Heart right ventricle (tissue), 16 donors: ENCODE measurements around the gene WBP2NL. TPM values are rescaled to one million over a fixed set of nuclear protein-coding genes. Genes with fewer than 3 reads are reported as not detected.

Experiments
- ATAC-seq, 8 donors: fragments of 200-7000 bp; cut with Tn5 transposase; one replicate each; pipeline ENCODE4 v1.9.1; 2020; ENCODE audit warnings: mild to moderate bottlenecking in 8 of 8, moderate library complexity in 8 of 8, moderate number of reproducible peaks in 1 of 8
- DNase-seq, 2 donors: peaks; one replicate each; pipeline ENCODE4 v3.0.0-alpha.2; 2020
- H3K27ac ChIP-seq, 10 donors: fragments of 200-600 bp; sonication (generic) in 2 of 10; one replicate each; pipeline versions ENCODE4 v1.5.0 to v1.8.0; 2020 to 2022; ENCODE audit warnings: mild to moderate bottlenecking in 3 of 10
- H3K27me3 ChIP-seq, 7 donors: fragments of 200-600 bp; one replicate each; pipeline ENCODE4 v1.8.0; 2021 to 2022; ENCODE audit warnings: mild to moderate bottlenecking in 2 of 7
- H3K36me3 ChIP-seq, 9 donors: fragments of 200-600 bp; sonication (generic) in 1 of 9; one replicate each; pipeline versions ENCODE4 v1.5.0 to v1.8.0; 2020 to 2022; ENCODE audit warnings: mild to moderate bottlenecking in 2 of 9
- H3K4me1 ChIP-seq, 9 donors: fragments of 200-600 bp; sonication (generic) in 1 of 9; one replicate each; pipeline versions ENCODE4 v1.5.0 to v1.8.0; 2020 to 2022; ENCODE audit warnings: mild to moderate bottlenecking in 4 of 9
- H3K4me3 ChIP-seq, 10 donors: fragments of 200-600 bp; sonication (generic) in 2 of 10; one replicate each; pipeline versions ENCODE4 v1.5.0 to v1.8.0; 2020 to 2022; ENCODE audit warnings: mild to moderate bottlenecking in 7 of 10, moderate library complexity in 2 of 10
- H3K9me3 ChIP-seq, 11 donors: fragments of 200-600 bp in 10 of 11; sonication (generic) in 2 of 11; one replicate each; pipeline versions ENCODE4 v1.5.0 to v1.8.0; 2013 to 2022; ENCODE audit warnings: mild to moderate bottlenecking in 2 of 11, control low read depth in 1 of 11, moderate library complexity in 1 of 11
- WGBS, 2 donors: extraction: QIAGEN DNeasy Blood & Tissue Kit; methylation state at CpG; one replicate each; pipeline ENCODE4 v1.1.7; 2013; ENCODE audit warnings: inconsistent platforms in 1 of 2; 5-methylcytosine and 5-hydroxymethylcytosine counted together
- intact Hi-C, 10 donors: fragments of 100-400 bp; cut with DNase I; formaldehyde crosslinking; loops; one replicate each; pipeline versions ENCODE4 v1.11.1 to v1.14.2; 2022
- polyA plus RNA-seq, 2 donors: library from polyadenylated mRNA; stranded (reverse); fragments of 200-250 nt; gene quantifications; one replicate each; pipeline ENCODE4 v1.2.3, GENCODE V29; 2013
- total RNA-seq, 10 donors: library from RNA; stranded (reverse); fragmentation: NEBNext Ultra II Directional in 3 of 10; extraction: Animal tissue kit (Norgen Biotek cat#: 25700) in 3 of 10; gene quantifications; one replicate each; pipeline versions ENCODE4 v1.2.1 to v1.2.4, GENCODE V29; 2021 to 2023
- TF ChIP-seq, protein P1 (sequence below), 9 donors: fragments of 200-600 bp; sonication (generic) in 2 of 9; IDR thresholded peaks; one replicate each; pipeline versions ENCODE4 v1.5.0 to v1.8.0; 2021 to 2022; ENCODE audit warnings: antibody characterized with exemption in 9 of 9, mild to moderate bottlenecking in 5 of 9, moderate library complexity in 1 of 9
- donor health status: Arrhythmogenic right ventricular cardiomyopathy.
- donor health status: ischemic (EF 13 %, LVEDD 7.1; RV severe dilation, severe dysfunction).
- donor health status: healthy with polysubstance abuse.
- donor health status: DM: no; HTN: yes; CAD: no.
- donor health status: DM: no; HTN: no; CAD: no.
- donor health status: ischemic (EF 25% LVEDD 6.9; RV normal size, moderate dysfunction).
- donor health status: ischemic (EF 25% LVEDD 5.7; RV mildly dilated, moderate dysfunction).
- donor health status: healthy.
- donor health status: DM: yes; HTN: yes; CAD: no.
- donor health status: Ischemic cardiomyopathy.
- donor health status: ischemic (EF 35%, LVEDD 5.7; RV mildly dilated, moderate dysfunction).
- donor health status: nonischemic (EF 11% LVEDD 7.7; RV severe dilation, severe dysfunction).
- donor health status: DM: yes; HTN: yes; CAD: no.
- donor health status: PGD.
- donor health status: ischemic (EF 29% LVEDD 5.4; RV normal size, mild dysfunction).
- donor health status: nonischemic (EF 23%, LVEDD 6.1; RV moderate dilation, normal function).

WBP2NL gene
- total and polyA plus RNA-seq, 12 donors = 0.09 to 0.81 (median 0.21) TPM; not detected in 5

- Histone ChIP-seq H3K4me3 (no peak overlapping the region), H3K27me3 (peaks cover 0 to 22% (median 0%) of the 10 kb centered on the region in 7 donors), H3K36me3 (no peaks in the 10 kb centered on the region), H3K4me1 (peaks cover 0 to 6% (median 0%) of the 10 kb centered on the region in 9 donors), H3K27ac (no peak overlapping the region), H3K9me3 (no peaks in the 10 kb centered on the region)
- intact Hi-C loops = no loop called here
- TF ChIP-seq, protein P1, sequence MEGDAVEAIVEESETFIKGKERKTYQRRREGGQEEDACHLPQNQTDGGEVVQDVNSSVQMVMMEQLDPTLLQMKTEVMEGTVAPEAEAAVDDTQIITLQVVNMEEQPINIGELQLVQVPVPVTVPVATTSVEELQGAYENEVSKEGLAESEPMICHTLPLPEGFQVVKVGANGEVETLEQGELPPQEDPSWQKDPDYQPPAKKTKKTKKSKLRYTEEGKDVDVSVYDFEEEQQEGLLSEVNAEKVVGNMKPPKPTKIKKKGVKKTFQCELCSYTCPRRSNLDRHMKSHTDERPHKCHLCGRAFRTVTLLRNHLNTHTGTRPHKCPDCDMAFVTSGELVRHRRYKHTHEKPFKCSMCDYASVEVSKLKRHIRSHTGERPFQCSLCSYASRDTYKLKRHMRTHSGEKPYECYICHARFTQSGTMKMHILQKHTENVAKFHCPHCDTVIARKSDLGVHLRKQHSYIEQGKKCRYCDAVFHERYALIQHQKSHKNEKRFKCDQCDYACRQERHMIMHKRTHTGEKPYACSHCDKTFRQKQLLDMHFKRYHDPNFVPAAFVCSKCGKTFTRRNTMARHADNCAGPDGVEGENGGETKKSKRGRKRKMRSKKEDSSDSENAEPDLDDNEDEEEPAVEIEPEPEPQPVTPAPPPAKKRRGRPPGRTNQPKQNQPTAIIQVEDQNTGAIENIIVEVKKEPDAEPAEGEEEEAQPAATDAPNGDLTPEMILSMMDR (IDR thresholded peaks at IDR 0.05) = no peak
- WGBS, 2 donors = 41 to 72% methylated on average over 1 of the region's 1 CpG
- no peak for ATAC-seq
- no peak for DNase-seq
Observed at GRCh38 chr22:42018224-42018623, 19.6 kb downstream of the WBP2NL start.

DNA sequence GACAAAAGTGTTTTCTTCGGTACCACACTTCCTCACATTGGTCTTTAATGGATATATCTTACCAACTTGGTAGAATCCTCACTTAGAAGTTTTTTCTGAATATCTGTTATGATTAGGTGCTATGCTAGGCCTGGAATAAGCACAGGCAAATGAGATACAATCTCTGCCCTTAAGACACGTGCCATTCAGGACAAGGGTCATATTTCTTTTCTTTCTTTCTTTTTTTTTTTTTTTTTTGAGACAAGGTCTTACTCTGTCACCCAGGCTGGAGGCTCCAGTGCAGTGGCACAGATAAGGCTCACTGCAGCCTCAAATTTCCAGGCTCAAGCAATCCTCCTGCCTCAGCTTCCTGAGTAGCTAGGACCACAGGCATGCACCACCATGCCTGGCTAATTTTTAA lies 23.0 kb downstream of the WBP2NL start:
- peaks cover 0 to 11% (median 0%) of the 10 kb centered on the region in 7 donors for H3K27me3 ChIP-seq
- TF ChIP-seq, protein P1 (IDR thresholded peaks at IDR 0.05) = no peak
- H3K4me3 ChIP-seq = no peak overlapping the region
- peaks cover 0 to 12% (median 0%) of the 10 kb centered on the region in 9 donors for H3K4me1 ChIP-seq
- ATAC-seq (no peak), DNase-seq (no peak)
- H3K27ac ChIP-seq = no peak overlapping the region
- 83% methylated on average over 2 of the region's 2 CpGs for WGBS, 2 donors
- no peaks in the 10 kb centered on the region for H3K9me3 ChIP-seq
- no peaks in the 10 kb centered on the region for H3K36me3 ChIP-seq
- intact Hi-C loops = no loop called here

GRCh38 chr22:42022162-42022847 lies 23.7 kb downstream of the WBP2NL start:
- no peak for ATAC-seq
- Histone ChIP-seq H3K4me3 (no peak overlapping the region), H3K4me1 (peaks cover 0 to 12% (median 0%) of the 10 kb centered on the region in 9 donors), H3K9me3 (no peaks in the 10 kb centered on the region), H3K27ac (no peak overlapping the region), H3K36me3 (no peaks in the 10 kb centered on the region), H3K27me3 (peaks cover 0 to 8% (median 0%) of the 10 kb centered on the region in 7 donors)
- WGBS, 2 donors = 77 to 83% methylated on average over 2 of the region's 2 CpGs
- TF ChIP-seq, protein P1 (IDR thresholded peaks at IDR 0.05) = no peak
- intact Hi-C loops = no loop called here
- DNase-seq = no peak

DNA sequence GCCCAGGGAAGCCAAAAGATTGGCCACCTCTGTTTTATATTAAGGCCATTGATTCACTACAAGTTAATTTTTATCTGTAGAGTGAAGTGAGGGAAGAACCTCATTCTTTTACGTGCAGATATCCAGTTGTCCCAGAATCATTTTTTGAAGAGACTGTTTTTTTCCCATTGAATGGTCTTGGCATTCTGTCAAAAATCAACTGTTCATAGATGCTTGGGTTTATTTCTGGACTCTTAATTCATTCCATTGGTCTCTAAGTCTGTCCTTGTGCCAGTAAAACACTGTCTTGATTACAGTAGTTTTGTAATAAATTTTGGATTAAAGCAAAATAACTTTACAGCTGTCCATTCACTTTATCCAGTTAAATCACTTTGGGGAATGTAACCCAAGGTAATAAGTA lies 26.8 kb downstream of the WBP2NL start:
- ATAC-seq (no peak), DNase-seq (no peak)
- intact Hi-C loops = no loop called here
- H3K27me3 ChIP-seq = no peaks in the 10 kb centered on the region
- no peaks in the 10 kb centered on the region for H3K9me3 ChIP-seq
- TF ChIP-seq, protein P1 (IDR thresholded peaks at IDR 0.05) = no peak
- H3K36me3 ChIP-seq = no peaks in the 10 kb centered on the region
- no peak overlapping the region for H3K4me3 ChIP-seq
- peaks cover 0 to 12% (median 0%) of the 10 kb centered on the region in 9 donors for H3K4me1 ChIP-seq
- WGBS, 2 donors = 20 to 29% methylated on average over 1 of the region's 1 CpG
- H3K27ac ChIP-seq = no peak overlapping the region
